ENCODE results near the gene PPP4R2. TPM values are rescaled to one million over a fixed set of nuclear protein-coding genes. Genes with fewer than 3 reads are reported as not detected.

PPP4R2 gene
- total and polyA plus RNA-seq, 2 of the 4 experiments (the other 2 are of a cell fraction), result 13.5 to 31.4 TPM

- Histone ChIP-seq H3K4me2 (ENCODE audit: low read depth, low read length) (no peak overlapping the region), H4K5ac (ENCODE audit: low read depth, low read length) (no peak overlapping the region)
- dilution Hi-C loops (cut with HindIII; ENCODE audit: low sequenced_read_pairs, unreplicated experiment), result no loop called here
Observed at GRCh38 chr3:73108750-73109149, 112.1 kb downstream of the PPP4R2 start.

More at GRCh38 chr3:73108750-73109149, 112.1 kb downstream of the PPP4R2 start:
- no TSS peak for BruUV-seq (replicated peaks)
- H3K14ac ChIP-seq (replicated peaks; ENCODE audit: low read depth, low read length), result no peak overlapping the region
- H4K8ac ChIP-seq (ENCODE audit: low read depth in 2 of 2, low read length in 2 of 2), result no peak overlapping the region
- no peak overlapping the region for H2AK5ac ChIP-seq (ENCODE audit: low read depth, low read length)
- no peak for DNase-seq
- H3K18ac ChIP-seq (ENCODE audit: low read depth, low read length), result no peak overlapping the region
- no peak overlapping the region for H3K4ac ChIP-seq (ENCODE audit: low read depth, low read length)
- TF ChIP-seq BHLHE40 (IDR thresholded peaks at IDR 0.05; ENCODE audit: low read depth, low read length), result no peak
- no peak for TF ChIP-seq RCOR1 (IDR thresholded peaks at IDR 0.05; ENCODE audit: insufficient replicate concordance, low read length)
- TF ChIP-seq CHD1 (IDR thresholded peaks at IDR 0.05; ENCODE audit: low read depth, low read length), result no peak
- H2AK9ac ChIP-seq (replicated peaks; ENCODE audit: low read depth, low read length, poor library complexity), result no peak overlapping the region
- no peaks in the 10 kb centered on the region for H3K9me1 ChIP-seq (ENCODE audit: insufficient read depth, low read length)
- H3K4me1 ChIP-seq (ENCODE audit: control insufficient read depth, insufficient read depth, low read length), result no peaks in the 10 kb centered on the region
- H2BK5ac ChIP-seq (ENCODE audit: low read depth, low read length, poor library complexity, severe bottlenecking), result no peak overlapping the region
- H3K4me3 ChIP-seq (ENCODE audit: insufficient read depth, low read depth, low read length), result no peak overlapping the region
- H3K27me3 ChIP-seq (ENCODE audit: control insufficient read depth, insufficient read depth, low read length), result peaks cover 9% of the 10 kb centered on the region
- CTCF ChIA-PET, result interaction anchor here (0.7 kb wide), 1 partner anchor 326 kb away, joined by 5 read pairs; no protein-coding TSS in a partner anchor
- no peak overlapping the region for H2BK120ac ChIP-seq (ENCODE audit: low read depth, low read length)
- no peak overlapping the region for H2AFZ ChIP-seq (replicated peaks; ENCODE audit: low read length, poor library complexity)
- no peak overlapping the region for H3K27ac ChIP-seq (ENCODE audit: insufficient read depth, low read length)
- intact Hi-C loops (cut with micrococcal nuclease), result no loop called here
- no peak overlapping the region for H3K23ac ChIP-seq (ENCODE audit: low read depth, low read length)
- no peak overlapping the region for H3K9ac ChIP-seq (ENCODE audit: low read depth, low read length)
- POLR2A ChIA-PET (ENCODE audit: unreplicated experiment), result no interaction called here
- no peak overlapping the region for H3K56ac ChIP-seq (ENCODE audit: extremely low read depth, insufficient read depth, low read length)
- H4K20me1 ChIP-seq (ENCODE audit: insufficient read depth, low read length), result no peaks in the 10 kb centered on the region
- ATAC-seq (ENCODE audit: low read depth), result no peak
- no CpG with 5 or more reads among the region's 3 CpGs for WGBS, 2 experiments (ENCODE audit: extremely low coverage in 2 of 2, insufficient read length in 1 of 2)
- H2BK15ac ChIP-seq (ENCODE audit: low read depth, low read length), result no peak overlapping the region
- H2BK20ac ChIP-seq (ENCODE audit: low read depth, low read length), result no peak overlapping the region
- H3K79me1 ChIP-seq (ENCODE audit: low read depth in 1 of 2, low read length in 2 of 2), result no peaks in the 10 kb centered on the region
- no peak overlapping the region for H4K91ac ChIP-seq (ENCODE audit: insufficient read depth, low read depth, low read length)
- H3K9me3 ChIP-seq (ENCODE audit: control insufficient read depth, insufficient read depth, low read length), result no peaks in the 10 kb centered on the region
- in situ Hi-C loops (cut with MboI; ENCODE audit: low sequenced_read_pairs), result loop anchor here (10.0 kb wide), 1 partner anchor 736 kb away; no protein-coding TSS in a partner anchor
- H3K36me3 ChIP-seq (ENCODE audit: control insufficient read depth, insufficient read depth, low read length), result no peaks in the 10 kb centered on the region
